22Rv1 (cell line): ENCODE measurements around the gene SLC25A34.

ENCODE experiments used
- CTCF ChIP-seq: fragments of 450-650 bp; IDR thresholded peaks from 2 replicates; pipeline ENCODE4 v1.5.1; 2017; ENCODE audit warnings: mild to moderate bottlenecking
- ZFX ChIP-seq: fragments of 450-650 bp; IDR thresholded peaks from 2 replicates; pipeline ENCODE4 v1.6.1; 2017; ENCODE audit warnings: antibody characterized with exemption, borderline replicate concordance

GRCh38 chr1:15707239-15707925, 28.7 kb upstream of the SLC25A34 start:
- TF ChIP-seq CTCF (no peak), ZFX (no peak)
